ENCODE data around the gene GABRG3. TPM values are rescaled to one million over a fixed set of nuclear protein-coding genes. Genes with fewer than 3 reads are reported as not detected.
"Not testable (repeated sequence)": the region's sequence is repeated elsewhere in the genome, so short reads cannot be mapped to it uniquely, and the experiment has no call there.

GABRG3 gene
- total and polyA plus RNA-seq, 7 donors = under 0.01 to 0.28 (median 0.05) TPM; not detected in 3

GRCh38 chr15:27365456-27365855 is 394.5 kb downstream of the GABRG3 start:
- peaks cover 0 to 3% (median 0%) of the 10 kb centered on the region in 3 donors for H3K27me3 ChIP-seq
- no peaks in the 10 kb centered on the region for H3K4me1 ChIP-seq
- TF ChIP-seq POLR2AphosphoS5 (IDR thresholded peaks at IDR 0.05) (no peak), CTCF (IDR thresholded peaks at IDR 0.05) (no peak), EP300 (IDR thresholded peaks at IDR 0.05) (no peak), POLR2A (IDR thresholded peaks at IDR 0.05) (no peak)
- no peaks in the 10 kb centered on the region for H3K36me3 ChIP-seq
- WGBS, 2 donors = 71 to 78% methylated on average over 2 of the region's 2 CpGs
- H3K27ac ChIP-seq = no peak overlapping the region
- DNase-seq = no peak
- peaks cover 0 to 2% (median 0%) of the 10 kb centered on the region in 4 donors for H3K9me3 ChIP-seq
- intact Hi-C loops (cut with DNase I) = no loop called here
- H3K4me3 ChIP-seq = no peak overlapping the region

- H3K9me3 ChIP-seq; H3K27me3 ChIP-seq; H3K4me1 ChIP-seq; H3K27ac ChIP-seq; intact Hi-C loops (cut with DNase I); DNase-seq; H3K4me3 ChIP-seq; H3K36me3 ChIP-seq: not testable (repeated sequence)
- 83 to 90% methylated on average over 2 of the region's 2 CpGs for WGBS, 2 donors
Observed at GRCh38 chr15:27377391-27377790, 406.4 kb downstream of the GABRG3 start.

- Histone ChIP-seq H3K36me3 (no peaks in the 10 kb centered on the region), H3K4me3 (no peak overlapping the region), H3K27ac (no peak overlapping the region), H3K27me3 (no peaks in the 10 kb centered on the region), H3K4me1 (no peaks in the 10 kb centered on the region), H3K9me3 (no peaks in the 10 kb centered on the region)
- no peak for DNase-seq
- TF ChIP-seq EP300 (IDR thresholded peaks at IDR 0.05) (no peak), POLR2A (IDR thresholded peaks at IDR 0.05) (no peak), POLR2AphosphoS5 (IDR thresholded peaks at IDR 0.05) (no peak), CTCF (IDR thresholded peaks at IDR 0.05) (no peak)
- intact Hi-C loops (cut with DNase I) = no loop called here
- WGBS, 2 donors = 59 to 66% methylated on average over 8 of the region's 8 CpGs
Observed at GRCh38 chr15:27382361-27383025, 411.5 kb downstream of the GABRG3 start.

- Histone ChIP-seq H3K4me1 (no peaks in the 10 kb centered on the region), H3K9me3 (no peaks in the 10 kb centered on the region), H3K36me3 (no peaks in the 10 kb centered on the region), H3K27me3 (no peaks in the 10 kb centered on the region), H3K27ac (no peak overlapping the region), H3K4me3 (no peak overlapping the region)
- intact Hi-C loops (cut with DNase I) = no loop called here
- DNase-seq = no peak
- WGBS, 2 donors = 65 to 66% methylated on average over 4 of the region's 4 CpGs
- TF ChIP-seq POLR2AphosphoS5 (IDR thresholded peaks at IDR 0.05) = no peak
- TF ChIP-seq POLR2A (IDR thresholded peaks at IDR 0.05) = no peak
- no peak for TF ChIP-seq EP300 (IDR thresholded peaks at IDR 0.05)
- no peak for TF ChIP-seq CTCF (IDR thresholded peaks at IDR 0.05)
Observed at GRCh38 chr15:27383726-27384125, 412.7 kb downstream of the GABRG3 start.

- no peaks in the 10 kb centered on the region for H3K27me3 ChIP-seq
- DNase-seq = no peak
- WGBS, 2 donors = 86 to 87% methylated on average over 3 of the region's 3 CpGs
- no peaks in the 10 kb centered on the region for H3K9me3 ChIP-seq
- H3K27ac ChIP-seq = no peak overlapping the region
- H3K4me1 ChIP-seq = no peaks in the 10 kb centered on the region
- TF ChIP-seq POLR2A (IDR thresholded peaks at IDR 0.05) (no peak), CTCF (IDR thresholded peaks at IDR 0.05) (no peak), EP300 (IDR thresholded peaks at IDR 0.05) (no peak), POLR2AphosphoS5 (IDR thresholded peaks at IDR 0.05) (no peak)
- H3K4me3 ChIP-seq = no peak overlapping the region
- intact Hi-C loops (cut with DNase I) = no loop called here
- H3K36me3 ChIP-seq = no peaks in the 10 kb centered on the region
Observed at GRCh38 chr15:27392163-27392562, 421.2 kb downstream of the GABRG3 start.
